ENCODE results near the gene ZDHHC11. TPM values are rescaled to one million over a fixed set of nuclear protein-coding genes. Genes with fewer than 3 reads are reported as not detected.
A peak's percentile ranks its signal among the peaks of the same experiment; 100 is the strongest.
"Not testable (repeated sequence)": the region's sequence is repeated elsewhere in the genome, so short reads cannot be mapped to it uniquely, and the experiment has no call there.

The ZDHHC11 gene
- total and polyA plus RNA-seq, 2 of the 4 experiments (the other 2 are of a cell fraction): 0.36 to 1.6 TPM

DNA sequence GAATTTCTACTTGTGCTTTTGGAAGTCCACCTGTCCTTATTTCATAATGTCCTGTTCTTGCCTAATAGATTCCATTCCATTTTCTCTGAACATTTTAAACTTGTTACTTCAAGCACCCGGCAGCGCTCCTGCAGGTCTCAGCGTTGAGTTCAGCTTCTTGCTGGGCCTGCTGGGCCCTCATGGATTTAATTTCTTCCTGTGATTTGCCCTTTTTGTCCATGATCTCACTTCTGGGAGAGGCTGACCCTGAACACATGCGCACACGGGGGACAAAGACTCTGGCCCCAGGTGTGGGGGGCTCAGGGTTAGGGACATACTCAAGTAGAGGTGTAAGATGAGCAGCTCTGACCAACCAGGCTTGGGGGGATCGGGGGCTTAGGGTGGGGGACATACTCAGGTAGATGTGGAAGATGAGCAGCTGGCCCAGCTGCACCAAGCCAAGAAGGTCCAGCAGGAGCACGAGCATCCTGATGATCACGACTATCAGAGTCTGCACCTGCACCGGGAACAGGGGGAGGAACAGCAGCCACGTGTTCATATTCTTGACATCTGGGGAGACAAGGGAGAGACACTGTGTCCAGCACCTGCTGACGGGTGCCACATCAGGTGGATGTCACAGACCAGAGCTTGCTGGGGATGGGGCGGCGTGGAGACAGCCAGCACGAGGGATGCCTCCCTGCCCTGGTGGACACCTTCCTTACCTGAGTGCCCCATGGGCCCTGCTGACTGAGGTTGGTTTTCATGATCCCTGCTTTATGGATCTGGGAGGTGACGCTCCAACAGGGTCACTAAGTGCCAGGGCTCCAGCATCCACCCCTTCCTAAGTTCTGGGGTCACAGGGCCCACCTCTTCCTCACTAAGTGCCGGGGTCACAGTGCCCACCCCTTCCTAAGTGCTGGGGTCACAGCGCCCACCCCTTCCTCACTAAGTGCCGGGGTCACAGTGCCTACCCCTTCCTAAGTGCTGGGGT lies 102.5 kb downstream of the ZDHHC11 start:
- H3K4me2 ChIP-seq (ENCODE audit: low read depth, low read length); DNase-seq; H3K23ac ChIP-seq (ENCODE audit: low read depth, low read length); H2BK5ac ChIP-seq (ENCODE audit: low read depth, low read length, poor library complexity, severe bottlenecking); CTCF ChIA-PET; in situ Hi-C loops (cut with MboI; ENCODE audit: low sequenced_read_pairs); H3K79me1 ChIP-seq (ENCODE audit: low read depth in 1 of 2, low read length in 2 of 2); H3K4me3 ChIP-seq (ENCODE audit: insufficient read depth, low read depth, low read length); H3K36me3 ChIP-seq (ENCODE audit: control insufficient read depth, insufficient read depth, low read length); H3K27me3 ChIP-seq (ENCODE audit: control insufficient read depth, insufficient read depth, low read length); H3K27ac ChIP-seq (ENCODE audit: insufficient read depth, low read length); H2AK5ac ChIP-seq (ENCODE audit: low read depth, low read length); H4K20me1 ChIP-seq (ENCODE audit: insufficient read depth, low read length); H3K18ac ChIP-seq (ENCODE audit: low read depth, low read length); H3K4me1 ChIP-seq (ENCODE audit: control insufficient read depth, insufficient read depth, low read length); H3K9me3 ChIP-seq (ENCODE audit: control insufficient read depth, insufficient read depth, low read length); H3K56ac ChIP-seq (ENCODE audit: extremely low read depth, insufficient read depth, low read length); dilution Hi-C loops (cut with HindIII; ENCODE audit: low sequenced_read_pairs, unreplicated experiment); H3K4ac ChIP-seq (ENCODE audit: low read depth, low read length); H2BK20ac ChIP-seq (ENCODE audit: low read depth, low read length); H4K8ac ChIP-seq (ENCODE audit: low read depth in 2 of 2, low read length in 2 of 2); H2BK120ac ChIP-seq (ENCODE audit: low read depth, low read length); POLR2A ChIA-PET (ENCODE audit: unreplicated experiment); BruUV-seq (replicated peaks); ATAC-seq (ENCODE audit: low read depth); H2BK15ac ChIP-seq (ENCODE audit: low read depth, low read length); H4K91ac ChIP-seq (ENCODE audit: insufficient read depth, low read depth, low read length); intact Hi-C loops (cut with micrococcal nuclease); H3K9me1 ChIP-seq (ENCODE audit: insufficient read depth, low read length); H3K9ac ChIP-seq (ENCODE audit: low read depth, low read length); H4K5ac ChIP-seq (ENCODE audit: low read depth, low read length); H2AK9ac ChIP-seq (replicated peaks; ENCODE audit: low read depth, low read length, poor library complexity); H3K14ac ChIP-seq (replicated peaks; ENCODE audit: low read depth, low read length): not testable (repeated sequence)
- peak overlapping the region; percentile 21 for H2AFZ ChIP-seq (replicated peaks; ENCODE audit: low read length, poor library complexity)
- WGBS, 2 experiments (ENCODE audit: extremely low coverage in 2 of 2, insufficient read length in 1 of 2): 49% methylated on average over 10 of the region's 18 CpGs; no CpG with 5 or more reads in 1 of the 2 experiments

DNA sequence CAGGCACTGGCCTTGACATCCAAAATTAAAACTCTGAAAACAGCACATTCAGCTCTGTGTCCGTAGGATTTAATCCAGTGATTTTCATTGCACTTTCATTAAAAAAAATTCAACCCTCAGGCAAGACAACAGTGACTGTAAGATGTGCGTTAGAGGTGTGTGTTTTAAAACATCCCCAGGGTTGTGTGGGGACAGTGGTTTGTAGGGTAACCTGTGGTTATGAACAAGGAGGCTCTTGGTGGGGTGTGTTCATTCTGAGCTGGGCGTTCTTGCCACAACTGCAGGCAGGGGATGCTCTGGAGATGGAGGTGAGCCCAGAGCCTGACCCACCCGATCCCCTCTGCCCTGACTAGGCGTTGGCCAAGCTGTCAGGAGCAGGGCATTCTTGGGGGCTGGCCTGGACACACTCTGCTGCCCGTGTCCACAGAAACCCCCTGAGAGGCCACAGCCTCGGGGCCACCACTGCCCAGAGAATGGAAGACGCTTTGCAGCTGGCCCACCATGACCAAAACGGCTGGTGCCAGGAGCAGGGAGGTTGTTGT lies 103.4 kb downstream of the ZDHHC11 start:
- H3K79me1 ChIP-seq (ENCODE audit: low read depth in 1 of 2, low read length in 2 of 2); H3K14ac ChIP-seq (replicated peaks; ENCODE audit: low read depth, low read length); H2BK120ac ChIP-seq (ENCODE audit: low read depth, low read length); POLR2A ChIA-PET (ENCODE audit: unreplicated experiment); ATAC-seq (ENCODE audit: low read depth); H4K20me1 ChIP-seq (ENCODE audit: insufficient read depth, low read length); H3K9me1 ChIP-seq (ENCODE audit: insufficient read depth, low read length); H3K56ac ChIP-seq (ENCODE audit: extremely low read depth, insufficient read depth, low read length); H3K4me3 ChIP-seq (ENCODE audit: insufficient read depth, low read depth, low read length); H4K91ac ChIP-seq (ENCODE audit: insufficient read depth, low read depth, low read length); H3K4ac ChIP-seq (ENCODE audit: low read depth, low read length); H3K9me3 ChIP-seq (ENCODE audit: control insufficient read depth, insufficient read depth, low read length); H4K5ac ChIP-seq (ENCODE audit: low read depth, low read length); H3K23ac ChIP-seq (ENCODE audit: low read depth, low read length); H3K9ac ChIP-seq (ENCODE audit: low read depth, low read length); H2BK5ac ChIP-seq (ENCODE audit: low read depth, low read length, poor library complexity, severe bottlenecking); H3K27ac ChIP-seq (ENCODE audit: insufficient read depth, low read length); H3K4me2 ChIP-seq (ENCODE audit: low read depth, low read length); H2AK9ac ChIP-seq (replicated peaks; ENCODE audit: low read depth, low read length, poor library complexity); H2AFZ ChIP-seq (replicated peaks; ENCODE audit: low read length, poor library complexity); CTCF ChIA-PET; H3K4me1 ChIP-seq (ENCODE audit: control insufficient read depth, insufficient read depth, low read length); BruUV-seq (replicated peaks); H3K27me3 ChIP-seq (ENCODE audit: control insufficient read depth, insufficient read depth, low read length); H3K36me3 ChIP-seq (ENCODE audit: control insufficient read depth, insufficient read depth, low read length); H2AK5ac ChIP-seq (ENCODE audit: low read depth, low read length); dilution Hi-C loops (cut with HindIII; ENCODE audit: low sequenced_read_pairs, unreplicated experiment); H4K8ac ChIP-seq (ENCODE audit: low read depth in 2 of 2, low read length in 2 of 2); intact Hi-C loops (cut with micrococcal nuclease); H2BK20ac ChIP-seq (ENCODE audit: low read depth, low read length); DNase-seq; in situ Hi-C loops (cut with MboI; ENCODE audit: low sequenced_read_pairs); H2BK15ac ChIP-seq (ENCODE audit: low read depth, low read length); H3K18ac ChIP-seq (ENCODE audit: low read depth, low read length): not testable (repeated sequence)
- WGBS, 2 experiments (ENCODE audit: extremely low coverage in 2 of 2, insufficient read length in 1 of 2): no CpG with 5 or more reads among the region's 9 CpGs
